SH-SY5Y (cell line): ENCODE results near the gene KRT76.

Source experiments
- GATA2 ChIP-seq: IDR thresholded peaks from 2 replicates; pipeline ENCODE4 v1.6.1; 2011; ENCODE audit warnings: mild to moderate bottlenecking, low read depth, low read length
- GATA3 ChIP-seq: IDR thresholded peaks from 2 replicates; pipeline ENCODE4 v1.6.1; 2011; ENCODE audit warnings: low read depth, mild to moderate bottlenecking, low read length, moderate library complexity

- TF ChIP-seq GATA3 (no peak), GATA2 (no peak)
Observed at GRCh38 chr12:52753283-52753682, 23.9 kb downstream of the KRT76 start.
